GM21576 (cell line): ENCODE measurements around the gene ADRM1.

Experiments used
- ATAC-seq: cut with Tn5 transposase; IDR thresholded peaks from one replicate; pipeline ENCODE4 v1.9.1; 2021; ENCODE audit warnings: mild to moderate bottlenecking, moderate library complexity; ENCODE audit not compliant: unreplicated experiment

ADRM1 gene

GRCh38 chr20:62335532-62335931 lies 32.7 kb downstream of the ADRM1 start:
- no peak for ATAC-seq

DNA sequence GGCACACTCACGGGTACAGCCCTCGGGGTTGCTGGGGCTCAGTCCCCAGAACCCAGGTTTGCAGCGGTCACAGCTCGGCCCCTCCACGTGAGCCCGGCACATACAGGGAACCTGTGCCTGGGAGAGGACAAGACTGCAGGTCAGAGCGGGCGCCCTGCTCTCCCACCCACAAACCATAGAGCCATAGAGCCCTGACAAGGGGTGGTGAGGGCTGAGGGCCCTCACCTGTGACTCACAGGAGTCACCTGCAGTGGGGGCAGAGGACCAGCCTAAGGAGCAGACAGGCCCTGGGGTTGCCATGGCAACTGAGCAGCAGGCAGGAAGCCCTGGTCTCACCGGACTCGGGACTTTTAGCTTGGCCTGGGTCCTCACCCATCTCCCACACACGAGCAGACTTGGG lies 33.5 kb downstream of the ADRM1 start:
- no peak for ATAC-seq

GRCh38 chr20:62336775-62337557 lies 34.2 kb downstream of the ADRM1 start:
- ATAC-seq = no peak

DNA sequence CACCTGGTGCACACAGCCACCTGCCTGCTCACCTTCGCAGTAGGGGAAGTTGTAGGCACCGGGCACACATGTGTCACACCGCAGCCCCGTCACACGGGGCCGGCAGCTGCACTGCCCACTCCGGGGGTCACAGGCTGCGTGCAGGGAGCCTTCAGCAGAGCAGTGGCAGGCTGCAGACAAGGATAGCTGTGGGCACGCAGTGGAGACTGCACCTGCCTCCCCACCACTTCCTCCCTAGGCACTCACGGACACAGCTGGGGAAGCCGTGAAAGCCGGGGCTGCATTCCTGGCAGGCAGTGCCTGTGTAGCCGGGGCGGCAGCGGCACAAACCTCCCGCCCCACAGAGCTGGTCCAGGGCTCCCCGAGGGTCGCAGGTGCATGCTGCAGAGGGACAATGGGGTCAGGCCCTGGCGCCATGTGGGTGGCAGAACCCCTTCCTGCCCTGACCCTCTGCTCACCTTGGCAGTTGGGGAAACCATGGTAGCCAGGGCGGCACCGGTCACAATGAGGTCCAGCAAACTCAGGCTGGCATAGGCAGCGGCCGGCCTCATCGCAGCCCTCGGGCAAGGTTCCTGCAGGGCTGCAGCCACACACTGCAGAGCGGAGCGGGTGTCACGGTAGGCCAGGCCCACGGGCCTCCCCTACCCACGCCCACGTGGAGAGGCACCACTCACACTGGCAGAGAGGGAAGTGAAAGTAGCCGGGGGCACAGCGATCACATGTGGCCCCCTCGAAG lies 34.9 kb downstream of the ADRM1 start:
- no peak for ATAC-seq

DNA sequence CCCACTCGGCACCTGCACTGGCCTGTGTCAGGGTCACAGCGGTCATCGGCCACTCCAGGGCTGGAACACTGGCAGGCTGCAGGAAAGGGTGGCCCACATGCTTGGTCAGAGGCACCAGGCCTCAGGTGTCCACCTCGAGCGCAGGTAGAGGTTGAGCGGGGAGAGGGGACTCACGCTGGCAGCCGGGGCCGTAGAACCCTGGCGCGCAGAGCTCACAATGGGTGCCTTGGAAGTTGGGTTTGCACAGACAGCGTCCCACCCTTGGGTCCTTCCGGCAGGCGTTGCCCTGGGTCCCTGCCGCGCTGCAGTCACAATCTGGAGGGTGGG lies 35.5 kb downstream of the ADRM1 start:
- ATAC-seq = no peak

DNA sequence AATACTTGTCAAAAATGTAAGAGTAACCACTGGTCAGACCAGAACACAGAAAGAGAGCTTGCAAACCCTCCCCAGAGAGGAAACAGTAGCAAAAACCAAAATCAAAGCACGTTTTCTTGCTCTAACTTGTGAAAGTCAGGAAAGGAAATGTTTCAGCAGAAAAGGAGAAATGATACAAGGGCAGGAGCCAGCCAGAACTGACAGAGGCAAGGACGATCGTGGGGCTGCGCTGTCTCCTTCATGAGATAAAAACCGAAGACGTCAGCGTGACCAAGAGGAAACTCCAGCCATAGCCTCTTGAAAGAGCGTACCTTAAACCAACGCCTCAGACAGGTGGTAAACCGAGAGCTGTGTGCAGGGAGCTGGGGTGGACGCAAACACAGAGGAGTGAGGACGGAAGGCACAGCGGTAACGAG lies 36.9 kb downstream of the ADRM1 start:
- ATAC-seq = peak; percentile 79

GRCh38 chr20:62342910-62343309 lies 40.1 kb downstream of the ADRM1 start:
- no peak for ATAC-seq

GRCh38 chr20:62344092-62344491 lies 41.3 kb downstream of the ADRM1 start:
- ATAC-seq = no peak

GRCh38 chr20:62344782-62345181 lies 42.0 kb downstream of the ADRM1 start:
- no peak for ATAC-seq

- no peak for ATAC-seq
These were observed 43.0 kb downstream of the ADRM1 start for GRCh38 chr20:62345681-62346370.

DNA sequence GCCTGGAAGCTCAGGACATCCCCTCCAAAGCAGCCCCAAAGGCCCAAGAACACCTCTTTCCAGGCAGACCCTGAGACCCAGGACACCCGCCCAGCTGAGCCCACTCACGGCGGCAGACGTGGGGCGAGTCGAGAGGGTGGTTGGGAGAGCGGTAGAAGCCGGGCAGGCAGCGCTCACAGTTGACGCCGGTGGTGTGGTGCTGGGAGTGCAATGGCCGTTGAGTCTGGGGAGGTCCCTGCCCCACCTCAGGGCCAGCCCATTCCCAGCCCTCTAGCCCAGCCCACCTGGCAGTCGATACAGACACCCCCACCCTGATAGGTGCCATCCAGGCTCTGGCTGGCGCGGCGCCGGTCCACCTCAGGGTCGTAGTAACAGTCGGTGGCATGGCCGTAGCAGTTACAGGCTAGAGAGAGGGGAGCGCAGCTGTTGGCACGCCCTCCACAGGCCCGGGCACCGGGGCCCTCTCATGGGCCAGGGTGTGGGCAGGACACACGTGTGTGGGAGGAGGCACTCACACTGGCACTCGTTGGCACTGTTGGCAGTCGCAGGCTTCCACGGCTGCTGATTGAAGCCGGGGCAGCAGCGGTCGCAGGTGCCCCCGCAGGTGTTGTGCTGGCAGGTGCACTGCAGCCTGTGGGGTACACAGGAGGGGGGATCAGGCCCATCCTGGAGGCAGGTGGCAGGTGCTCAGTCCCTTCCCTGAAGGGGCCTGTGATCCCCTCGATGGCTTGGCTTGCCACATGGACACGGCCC lies 43.8 kb downstream of the ADRM1 start:
- ATAC-seq = no peak

GRCh38 chr20:62347151-62347404 lies 44.3 kb downstream of the ADRM1 start:
- no peak for ATAC-seq

DNA sequence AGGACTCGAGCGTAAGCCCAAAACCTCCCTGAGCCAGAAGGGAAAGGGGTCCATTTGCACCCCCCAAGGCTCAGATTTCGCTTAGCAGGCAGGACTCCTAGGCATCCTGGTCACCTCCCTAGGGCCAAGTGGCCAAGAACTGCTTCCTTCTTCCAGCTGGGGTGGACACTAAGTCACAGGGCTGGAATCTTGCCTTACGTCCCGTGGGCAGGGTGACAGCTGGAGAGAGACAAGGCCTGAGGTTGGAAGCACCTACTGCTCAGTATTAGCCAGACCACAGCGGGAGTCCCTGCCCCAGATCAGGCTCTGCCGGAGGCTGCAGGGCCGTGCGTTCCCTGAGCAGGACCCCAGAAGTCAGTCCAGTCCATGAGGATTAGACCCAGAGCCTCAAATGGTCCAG lies 44.6 kb downstream of the ADRM1 start:
- no peak for ATAC-seq

GRCh38 chr20:62348604-62349003 lies 45.8 kb downstream of the ADRM1 start:
- no peak for ATAC-seq

DNA sequence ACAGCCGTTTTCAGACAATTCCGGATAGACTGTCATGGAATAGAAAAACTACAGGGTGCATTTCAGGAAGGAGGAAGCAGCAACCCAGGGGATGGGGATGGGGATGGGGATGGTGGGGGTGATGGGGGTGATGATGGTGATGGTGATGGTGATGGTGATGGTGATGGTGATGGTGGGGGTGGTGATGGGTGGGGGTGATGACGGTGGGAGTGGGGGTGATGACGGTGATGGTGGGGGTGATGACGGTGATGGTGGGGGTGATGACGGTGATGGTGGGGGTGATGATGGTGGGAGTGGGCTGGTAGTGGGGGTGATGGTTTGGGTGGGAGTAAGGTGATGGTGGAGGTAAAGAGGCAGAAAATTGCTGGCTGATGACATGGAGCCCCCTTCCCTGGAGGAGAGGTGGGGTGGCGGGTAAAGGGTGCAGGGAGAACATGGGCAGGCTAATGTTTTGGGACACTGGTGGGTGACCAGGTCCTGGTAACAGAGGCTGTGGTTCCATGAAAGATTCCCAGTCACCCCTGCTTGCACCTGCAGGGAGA lies 46.8 kb downstream of the ADRM1 start:
- ATAC-seq = no peak

DNA sequence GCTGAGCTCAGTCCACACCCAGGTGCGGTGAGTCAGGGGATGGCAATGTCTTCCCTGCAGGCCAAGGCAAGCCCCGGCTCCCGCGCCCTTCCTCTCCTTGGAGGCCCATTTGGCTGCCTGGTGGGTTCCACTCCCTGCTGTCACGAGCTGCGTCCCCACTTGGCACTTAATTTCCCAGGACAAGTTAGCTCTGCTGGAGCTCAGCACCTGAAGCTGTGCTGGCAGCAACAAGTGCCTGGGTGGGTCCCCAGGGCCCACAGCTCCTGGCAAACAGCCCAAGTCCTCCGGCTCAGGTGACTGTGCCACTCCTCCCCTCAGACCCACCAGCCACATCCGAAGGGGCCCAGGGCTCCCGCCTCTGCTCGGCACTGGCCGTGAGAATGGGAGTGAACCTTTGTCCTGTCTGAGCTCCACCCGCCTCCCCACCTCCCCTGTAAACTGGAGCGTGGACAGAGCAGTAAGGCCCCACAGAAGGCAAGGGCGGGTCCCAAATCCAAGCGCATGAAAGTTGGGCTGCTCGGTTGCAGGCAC lies 47.4 kb downstream of the ADRM1 start:
- no peak for ATAC-seq

DNA sequence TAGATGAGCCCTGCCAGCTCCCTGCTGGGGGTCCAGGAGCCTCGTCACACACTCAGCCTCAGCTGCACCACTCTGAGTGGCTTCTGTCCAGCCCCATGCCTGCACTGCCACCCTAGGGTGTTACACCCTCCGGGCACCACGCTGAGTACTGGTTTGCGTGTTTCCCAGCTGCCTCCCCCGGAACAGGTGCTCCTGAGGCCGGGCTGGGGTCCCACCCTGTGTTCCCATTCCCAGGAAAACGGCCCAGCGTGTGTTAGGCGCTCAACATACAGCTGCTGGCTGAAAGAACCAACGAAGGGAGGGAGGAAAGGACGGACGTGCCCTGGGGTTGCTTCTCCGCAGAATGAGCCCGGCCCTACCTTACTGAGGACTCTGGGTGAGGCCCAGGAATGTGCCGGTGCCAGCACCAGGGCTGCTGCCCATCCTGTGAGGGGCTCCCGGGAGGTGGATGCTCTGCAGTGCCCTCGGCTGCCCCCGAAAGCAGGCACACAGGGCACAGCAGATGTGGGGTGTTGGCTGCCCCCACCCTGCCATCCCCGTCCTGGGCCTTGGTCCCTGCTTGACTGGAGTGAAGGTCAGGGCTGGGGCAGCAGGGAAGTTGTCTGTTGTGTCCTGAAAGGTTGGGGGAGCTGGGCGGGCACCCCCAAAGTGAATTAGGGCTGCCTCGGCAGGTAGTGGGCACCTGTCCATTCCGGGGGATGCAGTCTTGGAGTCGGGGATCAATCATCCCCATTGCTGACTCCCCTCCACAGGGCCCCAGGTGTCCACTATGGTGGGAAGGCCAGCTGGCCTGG lies 48.0 kb downstream of the ADRM1 start:
- no peak for ATAC-seq

- ATAC-seq = no peak
These were observed 48.9 kb downstream of the ADRM1 start for GRCh38 chr20:62351469-62352401.
